HG03066 (cell line): ENCODE results near the gene SH2D5.

Source experiments
- ATAC-seq: cut with Tn5 transposase; IDR thresholded peaks from one replicate; pipeline ENCODE4 v1.9.1; 2021; ENCODE audit warnings: low read depth; ENCODE audit not compliant: unreplicated experiment

The SH2D5 gene

DNA sequence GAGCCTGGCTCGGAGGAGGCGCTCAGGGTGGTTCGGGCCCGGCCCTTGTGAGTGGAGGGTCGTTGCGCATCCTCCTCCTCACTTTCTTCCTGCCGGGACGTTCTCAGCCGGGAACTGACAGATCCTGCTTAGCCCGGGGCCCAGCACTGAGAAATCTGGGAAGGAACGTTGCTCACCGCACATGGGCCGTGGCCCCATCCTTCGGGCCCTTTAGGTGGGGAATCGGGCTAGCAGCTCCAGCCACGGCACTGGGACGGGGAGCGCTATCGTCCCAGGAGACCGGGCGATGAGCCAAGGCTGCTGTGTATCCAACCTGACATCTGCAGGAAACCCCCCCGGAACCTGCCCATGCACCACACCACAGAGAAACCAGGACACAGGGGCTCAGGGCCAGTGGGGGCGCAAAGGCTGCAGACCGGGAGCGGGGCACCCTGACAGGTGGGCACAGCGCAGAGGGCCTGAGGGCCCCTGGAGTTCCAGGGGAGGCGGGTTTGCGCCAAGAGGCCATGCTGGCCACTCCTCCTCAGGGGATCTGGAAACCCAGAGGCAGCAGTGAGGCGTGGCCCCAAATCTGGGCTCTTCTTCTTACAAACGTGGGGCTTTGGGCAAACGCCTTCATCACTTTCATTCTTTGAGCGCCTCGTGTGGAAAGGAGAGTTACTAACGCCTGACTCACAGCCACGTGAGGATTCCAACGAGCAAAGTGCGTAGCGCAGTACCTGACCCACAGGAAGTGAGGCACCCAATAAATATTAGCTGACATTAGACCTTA is at the start of gene SH2D5:
Gene SH2D5 (minus strand): TSS at position 116 of the 772 bp plus-strand sequence. CDS start 4,659 bp downstream, outside the sequence.
- peak; percentile 50 for ATAC-seq

GRCh38 chr1:20775700-20776099 is 43.2 kb upstream of the SH2D5 start:
- ATAC-seq, result no peak

GRCh38 chr1:20771780-20772179 is 39.3 kb upstream of the SH2D5 start:
- ATAC-seq, result no peak

DNA sequence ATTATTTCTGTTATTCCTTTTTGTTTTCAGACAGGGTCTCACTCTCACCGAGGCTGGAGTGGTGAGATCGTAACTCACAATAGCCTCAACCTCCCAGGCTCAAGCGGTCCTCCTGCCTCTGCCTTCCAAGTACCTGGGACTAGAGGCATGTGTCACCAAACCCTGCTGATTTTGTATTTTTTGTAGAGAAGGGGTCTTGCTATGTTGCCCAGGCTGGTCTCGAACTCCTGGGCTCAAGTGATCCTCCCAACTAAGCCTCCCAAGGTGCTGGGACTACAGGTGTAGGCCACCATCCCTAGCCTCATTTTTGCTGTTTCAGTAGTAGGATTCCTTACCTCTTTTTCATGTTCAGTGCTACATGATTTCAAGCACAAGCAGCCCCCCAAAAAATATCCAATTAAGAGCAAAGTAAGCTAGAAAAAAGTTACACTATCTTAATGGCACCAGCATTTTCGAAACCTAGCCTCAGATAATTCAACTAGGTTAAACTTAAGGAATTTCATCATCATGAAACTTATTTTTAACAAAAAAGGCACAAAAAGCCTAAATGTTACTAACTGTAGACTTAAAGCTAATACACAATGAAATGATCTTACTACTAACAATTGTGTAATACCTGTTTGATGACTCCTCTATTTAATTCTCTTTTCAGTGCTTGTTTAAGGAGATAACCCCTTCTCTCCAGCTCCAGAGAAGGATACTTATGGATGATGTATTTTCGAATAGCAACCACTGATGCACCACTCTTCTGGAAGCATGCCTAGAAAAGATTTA is 38.0 kb upstream of the SH2D5 start:
- ATAC-seq, result no peak

DNA sequence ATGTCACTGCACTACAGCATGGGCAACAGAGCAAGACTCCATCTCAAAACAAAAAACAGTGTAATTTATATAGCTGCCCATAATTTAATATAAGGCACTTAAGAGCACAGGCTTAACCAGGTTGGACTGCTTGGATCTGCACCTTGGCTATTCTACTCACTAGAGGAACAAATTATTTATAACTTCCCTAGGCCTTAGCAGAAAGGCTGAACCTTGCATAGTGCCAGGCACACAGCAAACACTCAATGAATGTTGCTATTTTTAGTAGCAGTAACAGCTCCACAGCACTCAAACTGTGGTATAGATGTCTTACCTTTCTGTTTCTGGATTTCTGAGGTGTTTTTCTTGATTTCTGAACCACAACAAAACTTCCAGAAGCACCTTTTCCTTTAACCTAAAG is 34.8 kb upstream of the SH2D5 start:
- no peak for ATAC-seq

- ATAC-seq, result no peak
Measured at GRCh38 chr1:20763417-20763816, 30.9 kb upstream of the SH2D5 start.

GRCh38 chr1:20760322-20760721 is 27.8 kb upstream of the SH2D5 start:
- ATAC-seq, result no peak

GRCh38 chr1:20753589-20753988 is 21.1 kb upstream of the SH2D5 start:
- no peak for ATAC-seq

DNA sequence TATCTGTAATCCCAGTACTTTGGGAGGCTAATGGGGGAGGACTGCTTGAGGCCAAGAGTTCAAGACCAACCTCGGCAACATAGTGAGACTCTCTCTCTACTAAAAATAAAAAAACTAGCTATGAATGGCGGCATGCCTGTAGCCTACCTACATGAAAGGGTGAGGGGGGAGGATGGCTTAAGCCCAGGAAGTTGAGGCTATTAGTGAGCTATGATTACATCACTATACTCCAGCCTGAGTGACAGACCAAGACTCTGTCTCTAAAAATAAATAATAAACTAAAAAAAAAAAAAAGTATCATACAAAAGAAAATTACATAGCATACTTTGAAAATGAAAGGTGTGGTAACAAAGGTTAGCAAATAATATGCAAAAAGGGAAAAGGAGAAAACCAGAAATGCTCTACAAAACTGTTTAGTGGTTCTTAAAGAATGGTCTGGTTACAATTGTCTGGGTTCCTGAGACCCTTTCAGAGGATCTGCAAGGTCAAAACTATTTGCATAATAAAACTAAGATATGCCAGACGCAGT is 19.0 kb upstream of the SH2D5 start:
- ATAC-seq, result no peak

GRCh38 chr1:20742671-20743070 is 10.2 kb upstream of the SH2D5 start:
- ATAC-seq, result no peak

- no peak for ATAC-seq
Measured at GRCh38 chr1:20740781-20741180, 8.3 kb upstream of the SH2D5 start.

DNA sequence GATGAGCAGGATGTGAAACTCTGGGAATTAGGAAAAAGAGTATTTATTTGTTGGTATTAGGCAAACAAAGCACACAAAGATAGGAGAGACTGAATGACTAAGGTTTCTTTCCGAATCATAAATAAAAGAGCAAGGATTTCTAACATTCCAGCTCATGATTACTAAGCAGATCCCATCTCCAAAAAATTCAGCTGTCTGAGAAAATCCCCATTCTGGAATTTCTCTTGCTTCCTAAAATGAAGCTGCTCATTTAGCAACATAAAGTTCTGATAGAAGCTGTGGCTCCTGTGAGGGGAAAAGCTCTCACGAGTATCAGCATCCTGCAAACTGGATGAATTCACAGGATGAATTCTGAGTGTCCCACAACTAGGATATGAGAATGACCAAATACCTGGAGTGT is 6.7 kb upstream of the SH2D5 start:
- ATAC-seq, result no peak

DNA sequence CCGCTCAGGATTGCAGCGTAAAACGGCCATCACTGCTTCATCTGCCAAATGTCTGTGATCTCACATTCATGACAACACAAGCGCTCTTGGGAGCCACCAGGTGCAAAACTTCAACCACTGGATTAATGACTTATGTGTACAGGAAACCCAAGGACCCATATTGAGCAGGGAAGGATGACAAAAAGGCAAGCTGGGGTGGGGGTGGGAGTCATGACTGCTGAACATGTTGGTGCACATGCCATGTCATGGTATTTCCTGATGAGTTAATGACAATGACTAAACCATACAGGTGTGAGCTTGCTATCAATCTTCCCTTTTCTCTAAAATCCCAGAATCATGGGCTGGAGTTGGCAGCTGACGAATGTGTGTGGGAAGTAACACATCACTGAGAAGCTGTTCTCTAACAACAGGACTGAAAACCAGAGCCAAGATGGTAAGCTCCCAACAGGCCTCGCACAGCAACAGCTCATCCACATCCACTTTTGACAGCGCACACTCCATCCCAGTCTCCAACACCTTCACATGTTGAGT is 3.1 kb upstream of the SH2D5 start:
- ATAC-seq, result no peak

GRCh38 chr1:20733360-20733975 is 965 bp upstream of the SH2D5 start:
- no peak for ATAC-seq

- peak; percentile 61 for ATAC-seq
Measured at GRCh38 chr1:20732071-20732587, 374 bp downstream of the SH2D5 start.

- no peak for ATAC-seq
Measured at GRCh38 chr1:20731057-20731991, 1.2 kb downstream of the SH2D5 start.

GRCh38 chr1:20730690-20731056 is 1.8 kb downstream of the SH2D5 start:
- ATAC-seq, result no peak

- ATAC-seq, result no peak
Measured at GRCh38 chr1:20729990-20730689, 2.4 kb downstream of the SH2D5 start.
